ENCODE results near the gene MGA.

DNA sequence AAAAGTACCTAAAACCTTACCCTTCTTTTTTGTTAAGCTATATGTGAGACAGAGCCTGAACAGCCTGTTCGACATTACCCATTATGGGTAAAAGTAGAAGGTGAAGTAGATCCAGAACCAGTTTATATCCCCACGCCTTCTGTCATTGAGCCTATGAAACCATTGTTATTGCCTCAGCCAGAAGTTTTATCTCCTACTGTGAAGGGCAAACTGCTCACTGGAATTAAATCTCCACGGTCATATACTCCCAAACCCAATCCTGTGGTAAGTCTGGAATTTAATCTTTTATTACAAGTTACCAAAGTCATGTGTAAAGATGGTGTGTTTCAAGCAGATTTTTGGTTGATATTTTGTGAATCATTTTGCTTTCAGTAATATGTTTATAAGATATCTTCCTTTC, 66.9 kb downstream of the MGA start:
- TF ChIP-seq CTCF (IDR thresholded peaks at IDR 0.05; ENCODE audit: insufficient read depth, low read length) (no peak), SPI1 (IDR thresholded peaks at IDR 0.05; ENCODE audit: borderline replicate concordance, low read depth) (no peak), POLR2AphosphoS5 (IDR thresholded peaks at IDR 0.05; ENCODE audit: low read depth) (no peak), GABPA (IDR thresholded peaks at IDR 0.05; ENCODE audit: low read depth) (no peak)
- TF ChIP-seq, protein P1, sequence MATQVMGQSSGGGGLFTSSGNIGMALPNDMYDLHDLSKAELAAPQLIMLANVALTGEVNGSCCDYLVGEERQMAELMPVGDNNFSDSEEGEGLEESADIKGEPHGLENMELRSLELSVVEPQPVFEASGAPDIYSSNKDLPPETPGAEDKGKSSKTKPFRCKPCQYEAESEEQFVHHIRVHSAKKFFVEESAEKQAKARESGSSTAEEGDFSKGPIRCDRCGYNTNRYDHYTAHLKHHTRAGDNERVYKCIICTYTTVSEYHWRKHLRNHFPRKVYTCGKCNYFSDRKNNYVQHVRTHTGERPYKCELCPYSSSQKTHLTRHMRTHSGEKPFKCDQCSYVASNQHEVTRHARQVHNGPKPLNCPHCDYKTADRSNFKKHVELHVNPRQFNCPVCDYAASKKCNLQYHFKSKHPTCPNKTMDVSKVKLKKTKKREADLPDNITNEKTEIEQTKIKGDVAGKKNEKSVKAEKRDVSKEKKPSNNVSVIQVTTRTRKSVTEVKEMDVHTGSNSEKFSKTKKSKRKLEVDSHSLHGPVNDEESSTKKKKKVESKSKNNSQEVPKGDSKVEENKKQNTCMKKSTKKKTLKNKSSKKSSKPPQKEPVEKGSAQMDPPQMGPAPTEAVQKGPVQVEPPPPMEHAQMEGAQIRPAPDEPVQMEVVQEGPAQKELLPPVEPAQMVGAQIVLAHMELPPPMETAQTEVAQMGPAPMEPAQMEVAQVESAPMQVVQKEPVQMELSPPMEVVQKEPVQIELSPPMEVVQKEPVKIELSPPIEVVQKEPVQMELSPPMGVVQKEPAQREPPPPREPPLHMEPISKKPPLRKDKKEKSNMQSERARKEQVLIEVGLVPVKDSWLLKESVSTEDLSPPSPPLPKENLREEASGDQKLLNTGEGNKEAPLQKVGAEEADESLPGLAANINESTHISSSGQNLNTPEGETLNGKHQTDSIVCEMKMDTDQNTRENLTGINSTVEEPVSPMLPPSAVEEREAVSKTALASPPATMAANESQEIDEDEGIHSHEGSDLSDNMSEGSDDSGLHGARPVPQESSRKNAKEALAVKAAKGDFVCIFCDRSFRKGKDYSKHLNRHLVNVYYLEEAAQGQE (IDR thresholded peaks at IDR 0.05; ENCODE audit: insufficient replicate concordance, low read depth) = no peak

All from HL-60 (cell line).